Hematopoietic multipotent progenitor cell treated with erythropoietin and hydrocortisone succinate and interleukin-3 and kit ligand, for 6 days (in vitro differentiated cells): Measurements from ENCODE around the gene FOXJ2.
"Not testable (repeated sequence)": the region's sequence is repeated elsewhere in the genome, so short reads cannot be mapped to it uniquely, and the experiment has no call there.

Experiments used
- DNase-seq: peaks from one replicate; pipeline ENCODE4 v3.0.0-alpha.2; 2015

The FOXJ2 gene

DNA sequence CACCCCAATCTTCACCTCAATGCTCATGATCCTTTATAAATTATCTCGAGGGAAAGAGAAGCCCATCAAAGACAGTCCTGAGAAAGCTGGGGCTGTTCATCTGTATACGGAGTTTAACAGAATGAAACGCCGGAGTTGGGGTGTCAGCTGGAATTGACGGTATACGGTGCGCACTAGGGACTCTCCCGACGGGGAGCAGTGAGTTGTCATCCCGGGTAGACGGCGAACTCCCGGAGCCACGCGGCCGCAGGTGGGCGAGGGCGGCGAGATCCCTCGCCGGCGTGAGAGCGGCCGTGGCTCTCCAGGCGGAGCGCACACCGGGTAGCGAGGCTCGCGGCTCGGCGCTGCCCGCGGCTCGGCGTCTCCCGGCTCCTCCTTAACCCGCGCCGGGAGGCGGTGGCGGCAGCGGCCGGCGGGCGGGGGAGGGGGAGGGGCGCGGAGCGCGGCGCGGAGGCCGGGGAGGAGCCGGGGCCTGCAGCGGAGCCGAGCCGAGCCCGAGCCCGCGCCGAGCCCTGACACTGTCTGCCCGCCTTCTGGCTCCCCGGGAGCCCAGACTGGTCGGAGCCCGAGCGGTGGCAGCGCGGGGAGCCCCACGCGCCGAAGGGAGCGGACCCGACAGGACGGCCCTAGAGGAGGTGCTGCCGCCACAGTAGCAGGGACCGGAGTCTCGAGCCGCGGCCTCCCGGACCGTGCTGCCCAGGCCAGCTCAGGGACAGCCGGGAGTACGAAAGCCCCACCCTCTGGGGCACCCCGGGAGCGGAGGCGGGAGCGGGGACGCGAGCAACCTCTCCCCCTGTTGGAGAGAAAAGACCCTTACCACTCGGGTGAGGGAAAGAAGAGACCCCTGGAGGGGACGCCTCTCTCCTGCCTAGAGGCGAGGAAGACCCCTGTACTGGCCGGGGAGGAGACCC, at the start of gene FOXJ2:
Gene FOXJ2 (plus strand): TSS at position 475 of the 911 bp plus-strand sequence. CDS start 7,117 bp downstream, outside the sequence.
- peak; percentile 80 for DNase-seq

DNA sequence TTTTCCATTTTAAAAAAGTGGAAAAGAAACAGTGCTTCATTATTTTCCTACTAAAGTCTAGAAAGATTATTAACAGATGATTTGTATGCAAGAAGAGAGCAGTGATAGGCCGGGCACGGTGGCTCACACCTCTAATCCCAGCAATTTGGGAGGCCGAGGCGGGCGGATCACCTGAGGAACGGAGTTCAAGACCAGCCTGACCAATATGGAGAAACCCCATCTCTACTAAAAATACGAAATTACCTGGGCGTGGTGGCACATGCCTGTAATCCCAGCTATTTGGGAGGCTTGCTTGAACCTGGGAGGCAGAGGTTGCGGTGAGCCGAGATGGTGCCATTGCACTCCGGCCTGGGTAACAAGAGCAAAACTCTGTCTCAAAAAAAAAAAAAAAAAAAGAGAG, 49.5 kb upstream of the FOXJ2 start:
- DNase-seq, result not testable (repeated sequence)

- not testable (repeated sequence) for DNase-seq
These were observed 49.1 kb upstream of the FOXJ2 start for GRCh38 chr12:7983460-7983859.

DNA sequence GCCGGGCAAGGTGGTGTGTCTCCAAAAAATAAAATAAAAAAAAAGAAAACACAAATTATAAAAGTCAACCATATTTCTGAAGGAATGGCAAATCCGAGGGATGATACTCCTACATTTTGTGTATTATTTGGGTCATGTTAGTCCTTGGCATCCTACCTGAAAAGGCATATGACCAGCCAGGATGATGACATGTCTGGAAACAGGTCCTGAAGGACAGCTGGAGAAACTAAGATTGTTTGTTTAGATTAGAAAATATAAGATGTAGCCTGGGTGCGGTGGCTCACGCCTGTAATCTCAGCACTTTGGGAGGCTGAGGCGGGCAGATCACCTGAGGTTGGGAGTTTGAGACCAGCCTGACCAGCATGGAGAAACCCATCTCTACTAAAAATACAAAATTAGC, 47.6 kb upstream of the FOXJ2 start:
- no peak for DNase-seq

- DNase-seq, result no peak
These were observed 46.6 kb upstream of the FOXJ2 start for GRCh38 chr12:7985802-7986418.

DNA sequence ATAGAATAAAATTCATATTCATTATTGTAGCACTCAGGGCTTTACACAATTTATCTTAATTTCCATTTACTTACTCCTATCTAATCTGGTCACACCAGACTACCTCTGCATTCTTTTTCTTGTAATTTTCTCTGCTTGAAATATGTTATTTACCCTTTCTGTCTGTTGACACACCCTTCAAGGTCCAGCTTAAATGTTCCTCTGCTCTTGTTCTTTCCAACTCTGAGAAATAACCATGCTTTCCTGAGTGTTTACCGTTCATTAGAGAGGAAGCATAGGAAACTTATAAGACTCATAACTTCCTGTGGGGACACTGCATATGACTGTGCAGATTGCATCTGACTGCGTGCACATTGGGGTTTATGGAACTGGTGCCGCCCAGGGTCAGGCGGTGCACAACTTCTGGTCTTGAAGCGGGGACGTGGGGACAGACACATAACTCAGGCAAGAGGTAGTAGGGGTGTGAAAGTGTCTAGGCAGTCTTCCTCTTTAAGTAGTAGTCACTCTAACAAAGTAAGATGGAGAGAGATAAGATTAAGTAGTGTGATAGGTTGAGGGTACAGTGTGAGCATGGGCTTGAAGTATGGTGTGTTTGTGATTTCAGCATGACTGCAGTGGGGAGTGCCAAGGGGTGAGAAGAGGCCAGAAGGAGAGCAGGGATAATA, 42.6 kb upstream of the FOXJ2 start:
- DNase-seq, result peak; percentile 91

GRCh38 chr12:7991535-7991934, 41.0 kb upstream of the FOXJ2 start:
- DNase-seq, result no peak

GRCh38 chr12:7994731-7995205, 37.7 kb upstream of the FOXJ2 start:
- DNase-seq, result no peak

DNA sequence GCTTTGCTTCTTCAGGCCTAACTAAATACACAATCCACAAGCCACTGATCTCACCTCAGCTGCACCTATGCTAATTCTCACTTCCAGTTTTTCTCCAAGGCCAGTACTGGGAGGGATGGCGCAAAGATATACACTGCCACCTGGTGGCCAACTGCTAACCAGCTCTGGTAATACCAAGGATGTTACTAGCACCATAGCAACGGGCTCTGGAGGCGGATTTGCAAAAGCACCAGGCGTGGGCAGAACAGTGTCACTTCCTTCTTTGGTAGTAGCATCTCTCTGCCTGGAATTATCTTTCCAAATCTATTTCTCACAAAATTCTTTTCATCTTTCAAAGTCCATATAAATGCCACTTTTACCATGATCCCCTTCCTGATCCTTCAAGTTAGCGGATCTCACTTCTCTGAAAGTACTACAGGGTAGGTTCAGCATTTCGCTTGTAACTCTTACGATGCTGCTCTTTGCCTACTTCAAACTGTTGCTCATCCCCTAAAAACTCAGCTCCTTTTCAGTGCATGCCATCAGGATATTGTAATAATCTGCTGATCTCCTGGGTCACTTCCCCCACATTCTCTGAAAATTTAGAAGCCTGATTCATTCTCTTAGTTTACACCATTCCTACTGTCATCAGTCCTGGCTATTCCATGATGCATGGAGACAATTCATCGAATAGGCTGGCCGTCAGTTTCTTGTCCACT, 37.1 kb upstream of the FOXJ2 start:
- peak; percentile 92 for DNase-seq

DNA sequence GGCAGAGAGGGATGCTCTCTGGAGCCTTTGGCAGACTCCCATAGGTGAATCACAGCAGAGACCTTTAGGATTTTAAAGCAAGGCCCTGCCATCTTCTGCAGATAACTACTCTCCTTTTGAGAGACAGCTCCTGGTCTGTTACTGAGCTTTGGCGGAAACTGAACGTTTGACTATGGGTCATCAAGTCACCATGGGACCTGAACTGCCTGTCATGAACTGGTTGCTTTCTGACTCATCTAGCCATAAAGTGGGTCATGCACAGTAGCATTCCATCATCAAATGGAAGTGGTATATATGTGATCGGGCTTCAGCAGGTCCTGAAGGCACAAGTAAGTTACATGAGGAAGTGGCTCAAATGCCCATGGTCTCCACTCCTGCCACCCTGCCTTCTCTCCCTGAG, 31.7 kb upstream of the FOXJ2 start:
- not testable (repeated sequence) for DNase-seq

- not testable (repeated sequence) for DNase-seq
These were observed 31.0 kb upstream of the FOXJ2 start for GRCh38 chr12:8001496-8001895.

DNA sequence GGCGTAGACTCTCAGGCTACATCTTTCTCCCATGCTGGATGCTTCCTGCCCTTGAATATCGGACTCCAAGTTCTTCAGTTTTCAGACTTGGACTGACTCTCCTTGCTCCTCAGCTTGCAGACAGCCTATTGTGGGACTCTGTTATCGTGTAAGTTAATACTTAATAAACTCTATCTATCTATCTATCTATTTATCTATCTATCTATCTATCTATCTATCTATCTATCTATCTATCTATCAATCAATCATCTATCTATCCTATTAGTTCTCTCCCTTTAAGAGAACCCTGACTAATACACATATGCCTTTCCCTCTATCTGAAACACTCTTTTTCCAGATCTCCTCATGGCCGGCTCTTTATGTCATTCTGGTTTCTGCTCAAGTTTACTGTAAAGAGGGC, 27.6 kb upstream of the FOXJ2 start:
- DNase-seq, result not testable (repeated sequence)

- peak; percentile 64 for DNase-seq
These were observed 21.2 kb upstream of the FOXJ2 start for GRCh38 chr12:8011331-8011730.

GRCh38 chr12:8012651-8013309, 19.7 kb upstream of the FOXJ2 start:
- DNase-seq, result no peak

- DNase-seq, result no peak
These were observed 17.7 kb upstream of the FOXJ2 start for GRCh38 chr12:8014836-8015235.

DNA sequence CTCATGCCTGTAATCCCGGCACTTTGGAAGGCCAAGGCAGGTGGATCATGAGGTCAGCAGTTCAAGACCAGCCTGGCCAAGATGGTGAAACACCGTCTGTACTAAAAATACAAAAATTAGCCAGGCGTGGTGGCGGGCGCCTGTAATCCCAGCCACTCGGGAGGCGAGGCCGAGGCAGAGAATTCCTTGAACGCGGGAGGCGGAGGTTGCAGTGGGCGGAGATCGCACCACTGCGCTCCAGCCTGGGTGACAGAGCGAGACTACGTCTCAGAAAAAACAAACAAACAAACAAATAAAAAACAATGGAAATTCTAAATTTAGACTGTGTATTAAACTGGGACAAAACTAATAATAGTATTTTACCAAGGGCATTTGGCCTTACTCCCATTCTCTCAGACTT, 14.3 kb upstream of the FOXJ2 start:
- not testable (repeated sequence) for DNase-seq

- DNase-seq, result peak; percentile 90
These were observed 13.6 kb upstream of the FOXJ2 start for GRCh38 chr12:8018666-8019581.

DNA sequence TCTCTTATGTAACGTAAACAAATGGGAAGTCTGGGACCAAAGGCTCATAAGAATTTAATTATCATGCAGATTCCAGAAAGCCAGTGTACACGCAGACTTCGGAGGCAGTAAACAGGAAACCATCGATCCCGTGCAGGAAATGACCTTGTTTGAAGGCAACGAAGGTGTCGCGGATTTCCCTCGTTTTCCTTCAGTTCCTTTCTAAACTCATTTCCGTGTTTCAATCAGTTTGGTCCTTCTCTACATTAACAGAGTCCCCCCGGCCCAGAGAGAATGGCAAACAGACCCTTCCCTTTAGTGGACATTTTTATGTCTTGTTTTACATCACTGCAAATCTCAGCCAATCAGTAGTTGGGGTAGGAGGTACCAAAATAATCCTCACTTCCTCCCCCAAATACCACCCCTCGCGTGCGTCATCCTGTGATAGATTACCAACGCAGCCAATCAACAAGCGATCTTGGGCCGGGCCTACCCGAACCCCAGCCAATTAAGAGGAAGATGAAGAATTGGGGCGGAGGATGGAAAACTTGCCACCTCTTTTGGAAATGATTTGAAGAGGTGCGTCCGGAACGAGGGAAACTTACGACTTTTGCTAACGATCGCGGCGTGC, 6.1 kb upstream of the FOXJ2 start:
- DNase-seq, result peak; percentile 99

DNA sequence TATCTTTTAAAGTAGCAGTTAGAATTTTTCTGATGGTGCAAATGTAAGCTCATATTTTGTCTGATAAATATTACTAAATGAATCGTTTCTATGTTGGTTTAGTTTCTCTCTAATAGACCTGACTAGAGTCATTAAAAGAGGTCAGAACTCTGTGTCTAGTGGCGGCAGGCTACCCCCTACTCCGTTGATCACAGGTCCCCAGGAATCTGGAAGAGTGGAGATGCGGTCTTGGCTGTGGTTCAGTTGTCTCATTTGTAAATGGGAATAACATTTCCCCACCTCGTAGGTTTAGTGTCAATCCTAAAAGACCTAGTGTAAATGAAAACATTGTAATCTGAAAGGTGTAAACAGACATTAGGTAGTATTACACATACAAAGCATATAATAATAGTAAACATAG, 4.7 kb upstream of the FOXJ2 start:
- no peak for DNase-seq

GRCh38 chr12:8028267-8028666, 4.2 kb upstream of the FOXJ2 start:
- DNase-seq, result no peak

DNA sequence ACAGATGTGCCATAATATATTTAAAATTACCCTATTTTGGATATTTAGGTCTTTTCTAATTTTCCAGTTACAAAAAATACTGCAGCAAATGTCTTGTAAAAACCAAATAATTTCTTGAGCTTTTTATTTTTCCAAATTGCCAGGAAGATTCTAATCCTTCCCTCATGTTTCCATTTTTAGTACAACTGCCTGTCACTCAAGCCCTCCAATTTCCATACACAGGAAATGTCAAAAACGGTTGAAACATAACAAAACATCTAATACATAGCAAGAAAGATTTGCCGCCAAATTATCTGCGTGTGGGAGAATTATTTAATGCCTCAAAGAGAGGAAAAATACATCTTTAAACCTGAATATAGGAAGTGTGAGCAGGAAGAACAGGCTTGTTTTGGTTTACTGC, 2.3 kb upstream of the FOXJ2 start:
- DNase-seq, result no peak
